ENCODE measurements around the gene DBT.
A peak's percentile ranks its signal among the peaks of the same experiment; 100 is the strongest.
"Not testable (repeated sequence)": the region's sequence is repeated elsewhere in the genome, so short reads cannot be mapped to it uniquely, and the experiment has no call there.

The DBT gene

DNA sequence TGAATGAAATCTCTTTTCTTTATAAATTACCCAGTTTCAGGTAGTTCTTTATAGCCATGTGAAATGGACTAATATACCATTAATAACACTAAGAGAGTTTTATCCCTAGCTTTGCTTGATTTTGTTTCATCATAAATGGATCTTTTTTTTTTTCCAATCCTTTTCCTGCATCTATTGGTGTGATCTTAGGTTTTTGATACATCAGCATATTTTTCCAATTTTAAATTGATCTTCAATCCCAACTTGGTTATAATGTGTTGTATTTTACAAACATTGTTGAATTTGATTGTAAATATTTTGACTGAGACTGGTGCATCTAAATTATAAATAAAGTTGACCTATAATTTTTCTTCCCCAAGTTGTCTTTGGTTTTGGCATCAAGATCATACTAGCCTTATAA is 12.1 kb upstream of the DBT start:
- TF ChIP-seq, protein P1, sequence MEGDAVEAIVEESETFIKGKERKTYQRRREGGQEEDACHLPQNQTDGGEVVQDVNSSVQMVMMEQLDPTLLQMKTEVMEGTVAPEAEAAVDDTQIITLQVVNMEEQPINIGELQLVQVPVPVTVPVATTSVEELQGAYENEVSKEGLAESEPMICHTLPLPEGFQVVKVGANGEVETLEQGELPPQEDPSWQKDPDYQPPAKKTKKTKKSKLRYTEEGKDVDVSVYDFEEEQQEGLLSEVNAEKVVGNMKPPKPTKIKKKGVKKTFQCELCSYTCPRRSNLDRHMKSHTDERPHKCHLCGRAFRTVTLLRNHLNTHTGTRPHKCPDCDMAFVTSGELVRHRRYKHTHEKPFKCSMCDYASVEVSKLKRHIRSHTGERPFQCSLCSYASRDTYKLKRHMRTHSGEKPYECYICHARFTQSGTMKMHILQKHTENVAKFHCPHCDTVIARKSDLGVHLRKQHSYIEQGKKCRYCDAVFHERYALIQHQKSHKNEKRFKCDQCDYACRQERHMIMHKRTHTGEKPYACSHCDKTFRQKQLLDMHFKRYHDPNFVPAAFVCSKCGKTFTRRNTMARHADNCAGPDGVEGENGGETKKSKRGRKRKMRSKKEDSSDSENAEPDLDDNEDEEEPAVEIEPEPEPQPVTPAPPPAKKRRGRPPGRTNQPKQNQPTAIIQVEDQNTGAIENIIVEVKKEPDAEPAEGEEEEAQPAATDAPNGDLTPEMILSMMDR (IDR thresholded peaks at IDR 0.05; ENCODE audit: low read depth, low read length), result no peak
- TF ChIP-seq, protein P2, sequence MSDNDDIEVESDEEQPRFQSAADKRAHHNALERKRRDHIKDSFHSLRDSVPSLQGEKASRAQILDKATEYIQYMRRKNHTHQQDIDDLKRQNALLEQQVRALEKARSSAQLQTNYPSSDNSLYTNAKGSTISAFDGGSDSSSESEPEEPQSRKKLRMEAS (IDR thresholded peaks at IDR 0.05; ENCODE audit: low read depth, low read length), result no peak
- no peak for TF ChIP-seq MYC (IDR thresholded peaks at IDR 0.05; ENCODE audit: low read depth, low read length)
- TF ChIP-seq POLR2A (IDR thresholded peaks at IDR 0.05; ENCODE audit: extremely low read depth, insufficient read length), result no peak
- H3K4me3 ChIP-seq (ENCODE audit: low read depth, low read length), result no peak overlapping the region
- DNase-seq (ENCODE audit: low read depth), result no peak

DNA sequence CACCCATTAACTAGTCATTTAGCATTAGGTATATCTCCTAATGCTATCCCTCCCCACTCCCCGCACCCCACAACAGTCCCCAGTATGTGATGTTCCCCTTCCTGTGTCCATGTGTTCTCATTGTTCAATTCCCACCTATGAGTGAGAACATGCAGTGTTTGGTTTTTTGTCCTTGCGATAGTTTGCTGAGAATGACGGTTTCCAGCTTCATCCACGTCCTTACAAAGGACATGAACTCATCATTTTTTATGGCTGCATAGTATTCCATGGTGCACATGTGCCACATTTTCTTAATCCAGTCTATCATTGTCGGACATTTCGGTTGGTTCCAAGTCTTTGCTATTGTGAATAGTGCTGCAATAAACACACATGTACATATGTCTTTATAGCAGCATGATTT is 8.8 kb upstream of the DBT start:
- not testable (repeated sequence) for DNase-seq (ENCODE audit: low read depth); H3K4me3 ChIP-seq (ENCODE audit: low read depth, low read length)

DNA sequence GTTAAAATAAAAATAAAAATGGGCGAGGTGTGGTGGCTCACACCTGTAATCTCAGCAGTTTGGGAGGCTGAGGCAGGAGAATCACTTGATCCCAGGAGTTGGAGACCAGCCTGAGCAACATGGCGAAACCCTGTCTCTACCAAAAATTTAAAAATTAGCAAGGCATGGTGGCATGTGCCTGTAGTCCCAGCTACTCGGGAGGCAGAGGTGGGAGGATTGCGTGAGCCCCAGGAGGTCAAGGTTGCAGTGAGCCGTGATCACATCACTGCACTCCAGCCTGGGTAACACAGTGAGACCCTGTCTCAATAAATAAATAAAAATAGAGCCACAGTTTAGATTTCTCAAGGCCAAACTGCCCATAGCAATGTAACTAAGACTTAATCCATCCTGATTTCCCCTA is 6.6 kb upstream of the DBT start:
- DNase-seq (ENCODE audit: low read depth); H3K4me3 ChIP-seq (ENCODE audit: low read depth, low read length): not testable (repeated sequence)

DNA sequence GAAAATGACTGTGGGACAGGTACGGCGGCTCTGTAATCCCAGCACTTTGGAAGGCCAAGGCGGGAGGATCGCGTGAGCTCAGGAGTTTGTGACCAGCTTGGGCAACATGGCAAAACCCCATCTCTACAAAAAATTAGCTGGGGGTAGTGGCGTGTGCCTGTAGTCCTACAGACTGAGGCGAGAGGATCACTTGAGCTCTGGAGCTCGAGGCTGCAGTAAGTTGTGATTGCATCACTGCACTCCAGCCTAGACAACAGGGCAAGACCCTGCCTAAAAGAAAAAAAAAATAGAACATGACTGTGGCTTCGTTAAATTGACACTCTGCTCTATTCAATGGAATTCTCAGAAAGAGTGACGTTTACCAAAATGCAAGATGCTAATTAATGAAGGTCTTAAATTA is 3.9 kb upstream of the DBT start:
- peak; percentile 15 for DNase-seq (ENCODE audit: low read depth)
- TF ChIP-seq, protein P1 (IDR thresholded peaks at IDR 0.05; ENCODE audit: low read depth, low read length), result no peak
- no peak for TF ChIP-seq MYC (IDR thresholded peaks at IDR 0.05; ENCODE audit: low read depth, low read length)
- TF ChIP-seq, protein P2 (IDR thresholded peaks at IDR 0.05; ENCODE audit: low read depth, low read length), result no peak
- TF ChIP-seq POLR2A (IDR thresholded peaks at IDR 0.05; ENCODE audit: extremely low read depth, insufficient read length), result no peak

DNA sequence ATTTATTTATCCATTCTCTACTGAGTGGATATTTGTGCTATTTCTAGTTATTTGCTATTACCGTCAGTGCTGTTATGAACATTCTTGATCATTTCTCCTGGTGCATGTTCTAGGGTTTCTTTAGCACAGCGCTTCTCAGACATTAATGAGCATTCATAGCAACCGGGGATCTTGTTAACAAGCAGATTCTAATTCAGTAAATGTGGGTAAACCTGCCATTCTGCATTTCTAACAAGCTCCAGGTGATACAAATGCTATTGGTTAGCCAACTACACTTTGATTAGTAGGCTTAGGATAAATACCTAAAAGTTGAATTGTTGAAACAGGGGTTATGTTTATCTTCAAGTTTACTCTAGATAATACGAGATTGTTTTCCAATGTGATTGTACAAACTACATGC is 3.3 kb upstream of the DBT start:
- no peak overlapping the region for H3K4me3 ChIP-seq (ENCODE audit: low read depth, low read length)
- no peak for DNase-seq (ENCODE audit: low read depth)
- TF ChIP-seq MYC (IDR thresholded peaks at IDR 0.05; ENCODE audit: low read depth, low read length), result no peak
- no peak for TF ChIP-seq POLR2A (IDR thresholded peaks at IDR 0.05; ENCODE audit: extremely low read depth, insufficient read length)
- TF ChIP-seq, protein P1 (IDR thresholded peaks at IDR 0.05; ENCODE audit: low read depth, low read length), result no peak
- TF ChIP-seq, protein P2 (IDR thresholded peaks at IDR 0.05; ENCODE audit: low read depth, low read length), result no peak

More for the DNA sequence above, 3.9 kb upstream of the DBT start:
- H3K4me3 ChIP-seq (ENCODE audit: low read depth, low read length), result no peak overlapping the region

DNA sequence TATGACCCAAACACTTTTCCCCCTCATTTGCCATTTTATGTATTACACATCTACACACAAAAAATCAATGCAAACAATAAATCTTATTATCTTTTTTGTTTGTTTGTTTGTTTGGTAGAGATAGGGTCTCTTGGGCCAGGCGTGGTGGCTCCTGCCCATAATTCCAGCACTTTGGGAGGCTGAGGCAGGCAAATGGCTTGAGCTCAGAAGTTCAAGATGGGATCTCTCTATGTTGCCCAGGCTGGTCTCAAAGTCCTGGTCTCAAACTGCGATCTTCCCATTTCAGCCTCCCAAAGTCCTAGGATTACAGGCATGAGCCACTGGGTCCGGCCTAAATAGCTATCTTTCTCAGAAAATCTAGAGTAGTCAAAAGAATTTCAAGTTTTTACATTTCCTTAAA is 1.2 kb upstream of the DBT start:
- no peak overlapping the region for H3K4me3 ChIP-seq (ENCODE audit: low read depth, low read length)
- TF ChIP-seq MYC (IDR thresholded peaks at IDR 0.05; ENCODE audit: low read depth, low read length) (no peak), POLR2A (IDR thresholded peaks at IDR 0.05; ENCODE audit: extremely low read depth, insufficient read length) (no peak)
- TF ChIP-seq, protein P1 (IDR thresholded peaks at IDR 0.05; ENCODE audit: low read depth, low read length), result no peak
- TF ChIP-seq, protein P2 (IDR thresholded peaks at IDR 0.05; ENCODE audit: low read depth, low read length), result no peak
- no peak for DNase-seq (ENCODE audit: low read depth)

DNA sequence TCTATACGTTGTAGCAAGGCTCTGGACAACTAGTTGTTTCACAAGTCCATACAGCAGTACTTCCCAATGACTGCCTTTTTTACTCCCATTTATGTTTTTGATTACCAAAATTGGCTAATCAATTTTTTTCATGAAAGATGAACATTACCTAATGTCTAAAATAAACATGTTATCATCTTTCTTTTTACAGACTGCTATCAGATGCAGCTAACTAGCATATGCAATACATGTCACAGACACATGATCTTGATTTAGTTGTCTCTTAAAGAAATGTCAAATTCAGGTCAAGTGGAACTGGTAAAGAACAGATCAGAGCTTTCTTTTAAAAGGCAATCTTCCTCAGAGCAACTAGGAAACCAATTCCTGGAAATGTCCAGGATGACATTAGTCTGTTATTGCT is 630 bp upstream of the DBT start:
- no peak for DNase-seq (ENCODE audit: low read depth)
- TF ChIP-seq MYC (IDR thresholded peaks at IDR 0.05; ENCODE audit: low read depth, low read length) (no peak), POLR2A (IDR thresholded peaks at IDR 0.05; ENCODE audit: extremely low read depth, insufficient read length) (no peak)
- TF ChIP-seq, protein P2 (IDR thresholded peaks at IDR 0.05; ENCODE audit: low read depth, low read length), result no peak
- TF ChIP-seq, protein P1 (IDR thresholded peaks at IDR 0.05; ENCODE audit: low read depth, low read length), result no peak
- peak overlapping the region; percentile 99 for H3K4me3 ChIP-seq (ENCODE audit: low read depth, low read length)

All from NB4 (cell line).